ENCODE measurements around the gene EVPL. TPM values are rescaled to one million over a fixed set of nuclear protein-coding genes. Genes with fewer than 3 reads are reported as not detected.

The EVPL gene
- total and polyA plus RNA-seq, 2 of the 13 experiments (the other 11 are each of a cell fraction or from before 2014, with no cell fraction given), result 2.1 to 8.2 TPM

- no peak for TF ChIP-seq FUBP1 (CRISPR knock-in tag; IDR thresholded peaks at IDR 0.05; ENCODE audit: borderline replicate concordance)
- TF ChIP-seq ZFP1 (CRISPR knock-in tag; IDR thresholded peaks at IDR 0.05), result no peak
- peak; percentile 71 for TF ChIP-seq THAP11 (CRISPR knock-in tag; IDR thresholded peaks at IDR 0.05)
- TF ChIP-seq HMGXB3 (CRISPR knock-in tag; IDR thresholded peaks at IDR 0.05; ENCODE audit: borderline replicate concordance), result 0 out of 2 replicates have a peak, but pooled peaks have one; percentile 49
- TF ChIP-seq ZNF407 (CRISPR knock-in tag; IDR thresholded peaks at IDR 0.05; ENCODE audit: not compliant biosample characterization), result no peak
- no peak for TF ChIP-seq HNF4G (IDR thresholded peaks at IDR 0.05; ENCODE audit: borderline replicate concordance, low read depth, low read length)
- TF ChIP-seq HNF4G (CRISPR knock-in tag; IDR thresholded peaks at IDR 0.05; ENCODE audit: borderline replicate concordance, low read depth), result no peak
- TF ChIP-seq ATF6 (CRISPR knock-in tag; conservative IDR thresholded peaks at IDR 0.05), result peak; percentile 79; the same call in 1 of the 2 replicates
- no peak for TF ChIP-seq SMARCC2 (IDR thresholded peaks at IDR 0.05)
- no peak for TF ChIP-seq GABPA (IDR thresholded peaks at IDR 0.05; ENCODE audit: low read depth, low read length)
- TF ChIP-seq GABPA (CRISPR knock-in tag; IDR thresholded peaks at IDR 0.05; ENCODE audit: low read depth), result no peak
Observed at GRCh38 chr17:76005263-76006149, 21.6 kb downstream of the EVPL start (continued).

Data from HepG2 (cell line).